IMR-90 (cell line): ENCODE measurements around the gene ZNRD2. TPM values are rescaled to one million over a fixed set of nuclear protein-coding genes. Genes with fewer than 3 reads are reported as not detected.

Experiments
- ATAC-seq: fragments of 200-7000 bp; cut with Tn5 transposase; 2 replicates; pipeline ENCODE4 v1.9.1; 2020; ENCODE audit warnings: low read depth, mild to moderate bottlenecking, moderate library complexity
- BruUV-seq: library from RNA; stranded (reverse); fragments of 400-500 nt; replicated peaks from 2 replicates; lab custom pipeline; 2021; lab: Mats Ljungman, UMichigan
- CTCF ChIA-PET: fragments of 300-600 bp; formaldehyde crosslinking; extraction: SDS; loops from one replicate; lab custom pipeline; 2021; ENCODE audit warnings: antibody characterized with exemption; lab: Yijun Ruan, JAX
- POLR2A ChIA-PET: fragments of 300-600 bp; sonication (Branson Sonifier 250); formaldehyde crosslinking; loops from one replicate; lab custom pipeline; 2022; ENCODE audit warnings: antibody characterized with exemption; ENCODE audit not compliant: unreplicated experiment; lab: Charles Lee
- DNase-seq: peaks from one replicate; pipeline ENCODE4 v3.0.0; 2013
- H2AFZ ChIP-seq: replicated peaks from 2 replicates; pipeline ENCODE3; 2013; ENCODE audit warnings: low read length, mild to moderate bottlenecking; ENCODE audit not compliant: poor library complexity
- H2AK5ac ChIP-seq: 2 replicates; pipeline ENCODE4 v1.6.1; 2013; ENCODE audit warnings: low read depth, low read length, inconsistent platforms
- H2AK9ac ChIP-seq: replicated peaks from 2 replicates; pipeline ENCODE3; 2013; ENCODE audit warnings: mild to moderate bottlenecking, low read depth, low read length, moderate library complexity; ENCODE audit not compliant: poor library complexity
- H2BK120ac ChIP-seq: 2 replicates; pipeline ENCODE4 v1.6.1; 2013; ENCODE audit warnings: low read depth, low read length, inconsistent platforms
- H2BK15ac ChIP-seq: 3 replicates; pipeline ENCODE4 v1.6.1; 2013; ENCODE audit warnings: low read depth, low read length, inconsistent platforms
- H2BK20ac ChIP-seq: 2 replicates; pipeline ENCODE4 v1.6.1; 2013; ENCODE audit warnings: low read depth, mild to moderate bottlenecking, inconsistent platforms, low read length, moderate library complexity
- H2BK5ac ChIP-seq: 2 replicates; pipeline ENCODE4 v1.6.1; 2013; ENCODE audit warnings: mild to moderate bottlenecking, low read depth, low read length, inconsistent platforms; ENCODE audit not compliant: poor library complexity, severe bottlenecking
- H3K14ac ChIP-seq: replicated peaks from 2 replicates; pipeline ENCODE4 v1.6.1; 2013; ENCODE audit warnings: low read depth, low read length, inconsistent platforms
- H3K18ac ChIP-seq: 2 replicates; pipeline ENCODE4 v1.6.1; 2013; ENCODE audit warnings: low read depth, low read length, control low read depth
- H3K23ac ChIP-seq: 2 replicates; pipeline ENCODE4 v1.6.1; 2013; ENCODE audit warnings: low read depth, low read length, inconsistent platforms
- H3K27ac ChIP-seq: 2 replicates; pipeline ENCODE4 v1.5.1; 2013; ENCODE audit warnings: mild to moderate bottlenecking, control low read depth, low read length; ENCODE audit not compliant: insufficient read depth
- H3K27me3 ChIP-seq: 2 replicates; pipeline ENCODE4 v1.6.1; 2013; ENCODE audit warnings: low read length; ENCODE audit not compliant: control insufficient read depth, insufficient read depth
- H3K36me3 ChIP-seq: 2 replicates; pipeline ENCODE4 v1.6.1; 2013; ENCODE audit warnings: low read length, mixed read lengths; ENCODE audit not compliant: control insufficient read depth, insufficient read depth
- H3K4ac ChIP-seq: 2 replicates; pipeline ENCODE4 v1.6.1; 2013; ENCODE audit warnings: low read depth, low read length, inconsistent platforms
- H3K4me1 ChIP-seq: 2 replicates; pipeline ENCODE4 v1.6.1; 2013; ENCODE audit warnings: low read length, mixed read lengths; ENCODE audit not compliant: control insufficient read depth, insufficient read depth
- H3K4me2 ChIP-seq: 2 replicates; pipeline ENCODE4 v1.6.1; 2013; ENCODE audit warnings: low read depth, mild to moderate bottlenecking, control low read depth, low read length, moderate library complexity
- H3K4me3 ChIP-seq: 2 replicates; pipeline ENCODE4 v1.5.1; 2013; ENCODE audit warnings: low read depth, mild to moderate bottlenecking, control low read depth, low read length, moderate library complexity; ENCODE audit not compliant: insufficient read depth
- H3K56ac ChIP-seq: 2 replicates; pipeline ENCODE4 v1.6.1; 2013; ENCODE audit warnings: low read length, inconsistent platforms; ENCODE audit not compliant: insufficient read depth; ENCODE audit errors: extremely low read depth
- H3K79me1 ChIP-seq, 2 experiments: 2 replicates each; pipeline ENCODE4 v1.6.1; 2013; ENCODE audit warnings: low read length in 2 of 2, inconsistent platforms in 1 of 2, low read depth in 1 of 2
- H3K9ac ChIP-seq: 2 replicates; pipeline ENCODE4 v1.6.1; 2013; ENCODE audit warnings: low read depth, low read length, control low read depth
- H3K9me1 ChIP-seq: 2 replicates; pipeline ENCODE4 v1.6.1; 2013; ENCODE audit warnings: low read length, inconsistent platforms; ENCODE audit not compliant: insufficient read depth
- H3K9me3 ChIP-seq: 2 replicates; pipeline ENCODE4 v1.6.1; 2013; ENCODE audit warnings: low read length; ENCODE audit not compliant: control insufficient read depth, insufficient read depth
- H4K20me1 ChIP-seq: 2 replicates; pipeline ENCODE4 v1.6.1; 2013; ENCODE audit warnings: low read length, inconsistent platforms; ENCODE audit not compliant: insufficient read depth
- H4K5ac ChIP-seq: 2 replicates; pipeline ENCODE4 v1.6.1; 2013; ENCODE audit warnings: mild to moderate bottlenecking, low read depth, low read length, control low read depth
- H4K8ac ChIP-seq, 2 experiments: 2 replicates each; pipeline ENCODE4 v1.6.1; 2013; ENCODE audit warnings: low read depth in 2 of 2, low read length in 2 of 2, control low read depth in 1 of 2, inconsistent platforms in 1 of 2
- H4K91ac ChIP-seq: 2 replicates; pipeline ENCODE4 v1.6.1; 2013; ENCODE audit warnings: low read depth, low read length, inconsistent platforms; ENCODE audit not compliant: insufficient read depth
- CEBPB ChIP-seq: IDR thresholded peaks from 2 replicates; pipeline ENCODE4 v1.6.1; 2012; ENCODE audit warnings: low read depth, low read length, improper control_type of control experiment
- CHD1 ChIP-seq: IDR thresholded peaks from 2 replicates; pipeline ENCODE4 v1.6.1; 2012; ENCODE audit warnings: low read depth, low read length, improper control_type of control experiment
- MXI1 ChIP-seq: IDR thresholded peaks from 2 replicates; pipeline ENCODE4 v1.6.1; 2012; ENCODE audit warnings: low read depth, mild to moderate bottlenecking, low read length, moderate library complexity, borderline replicate concordance
- RAD21 ChIP-seq: IDR thresholded peaks from 2 replicates; pipeline ENCODE4 v1.6.1; 2012; ENCODE audit warnings: low read length, improper control_type of control experiment
- RCOR1 ChIP-seq: IDR thresholded peaks from 2 replicates; pipeline ENCODE4 v1.6.1; 2012; ENCODE audit warnings: mild to moderate bottlenecking, low read length, improper control_type of control experiment; ENCODE audit not compliant: insufficient replicate concordance
- USF2 ChIP-seq: fragments of 150-350 bp; IDR thresholded peaks from 2 replicates; pipeline ENCODE4 v1.6.1; 2017; ENCODE audit warnings: mild to moderate bottlenecking, antibody characterized with exemption, low read length, low read depth
- WGBS, 2 experiments: methylation state at CpG; one replicate each; pipeline versions ENCODE4 v1.1.5 to v1.1.7; 2013; ENCODE audit warnings: missing lambda C conversion rate in 2 of 2; ENCODE audit not compliant: insufficient read length in 1 of 2; ENCODE audit errors: extremely low coverage in 2 of 2; 5-methylcytosine and 5-hydroxymethylcytosine counted together
- dilution Hi-C: fragments of 300-500 bp; cut with HindIII; formaldehyde crosslinking; loops from one replicate; pipeline ENCODE4 v1.14.3; 2018; ENCODE audit warnings: low sequenced_read_pairs; ENCODE audit not compliant: unreplicated experiment
- in situ Hi-C: fragments of 300-500 bp; cut with MboI; formaldehyde crosslinking; loops from 3 replicates; pipeline ENCODE4 v1.14.3; 2019; ENCODE audit warnings: low sequenced_read_pairs, inconsistent platforms, mixed read lengths
- intact Hi-C: fragments of 100-400 bp; cut with micrococcal nuclease; formaldehyde crosslinking; loops from 2 replicates; pipeline ENCODE4 v1.10.0; 2022
- microRNA-seq, 2 experiments: library from miRNA; stranded (forward) in 1 of 2; unstranded in 1 of 2; fragments of 10-50 nt in 1 of 2; fragments of <30 nt in 1 of 2; gene quantifications in 1 of 2; microRNA quantifications in 1 of 2; one replicate each; pipeline versions ENCODE3 to v1.1.0; 2013 to 2020; ENCODE audit not compliant: insufficient read depth in 1 of 2, insufficient read length in 1 of 2, unreplicated experiment in 1 of 2
- polyA plus RNA-seq, 3 experiments: library from polyadenylated mRNA; depleted of rRNA; stranded (reverse); fragments of >200 nt; gene quantifications; 2 replicates each; pipeline ENCODE4 v1.2.3, GENCODE V29; 2012; ENCODE audit warnings: low replicate concordance in 1 of 3
- small RNA-seq, 5 experiments: library from RNA; depleted of rRNA; stranded (forward); fragments of <200 nt; gene quantifications; one replicate each; pipeline ENCODE3, GENCODE V24; 2012
- total RNA-seq: library from RNA; depleted of rRNA; stranded (reverse); fragments of >200 nt; gene quantifications from 2 replicates; pipeline ENCODE4 v1.2.3, GENCODE V29; 2012; rRNA removed
- TF ChIP-seq, protein P1 (sequence below): fragments of 150-350 bp; IDR thresholded peaks from 2 replicates; pipeline ENCODE4 v1.6.1; 2016; ENCODE audit warnings: low read depth, mild to moderate bottlenecking, low read length, moderate library complexity, borderline replicate concordance

The ZNRD2 gene
- total and polyA plus RNA-seq, 2 of the 4 experiments (the other 2 are of a cell fraction): 75.6 to 90.3 TPM

GRCh38 chr11:65621460-65621859, 51.2 kb downstream of the ZNRD2 start:
- Histone ChIP-seq H3K4ac (no peak overlapping the region), H2AK5ac (no peak overlapping the region), H3K4me3 (no peak overlapping the region), H3K9ac (no peak overlapping the region), H3K9me1 (no peaks in the 10 kb centered on the region), H3K4me1 (peaks cover 3% of the 10 kb centered on the region; the same call in 1 of the 2 replicates), H2AK9ac (no peak overlapping the region), H4K91ac (no peak overlapping the region), H3K27ac (no peak overlapping the region), H4K20me1 (peaks cover 17% of the 10 kb centered on the region; the same call in 1 of the 2 replicates), H3K36me3 (peaks cover 75% of the 10 kb centered on the region), H4K8ac (no peak overlapping the region), H3K56ac (no peak overlapping the region), H3K4me2 (no peak overlapping the region), H2AFZ (no peak overlapping the region), H4K5ac (no peak overlapping the region), H2BK20ac (no peak overlapping the region), H2BK15ac (no peak overlapping the region), H3K27me3 (no peaks in the 10 kb centered on the region), H3K14ac (no peak overlapping the region), H2BK5ac (no peak overlapping the region), H3K9me3 (no peaks in the 10 kb centered on the region), H2BK120ac (no peak overlapping the region), H3K18ac (no peak overlapping the region), H3K79me1 (peaks cover 17 to 34% of the 10 kb centered on the region in 2 experiments), H3K23ac (no peak overlapping the region)
- POLR2A ChIA-PET: interaction anchor here (0.5 kb wide), 1 partner anchor 15 kb away, joined by 8 read pairs; no protein-coding TSS in a partner anchor
- TF ChIP-seq RCOR1 (no peak), RAD21 (no peak), CHD1 (no peak), MXI1 (no peak), CEBPB (no peak), USF2 (no peak)
- TF ChIP-seq, protein P1, sequence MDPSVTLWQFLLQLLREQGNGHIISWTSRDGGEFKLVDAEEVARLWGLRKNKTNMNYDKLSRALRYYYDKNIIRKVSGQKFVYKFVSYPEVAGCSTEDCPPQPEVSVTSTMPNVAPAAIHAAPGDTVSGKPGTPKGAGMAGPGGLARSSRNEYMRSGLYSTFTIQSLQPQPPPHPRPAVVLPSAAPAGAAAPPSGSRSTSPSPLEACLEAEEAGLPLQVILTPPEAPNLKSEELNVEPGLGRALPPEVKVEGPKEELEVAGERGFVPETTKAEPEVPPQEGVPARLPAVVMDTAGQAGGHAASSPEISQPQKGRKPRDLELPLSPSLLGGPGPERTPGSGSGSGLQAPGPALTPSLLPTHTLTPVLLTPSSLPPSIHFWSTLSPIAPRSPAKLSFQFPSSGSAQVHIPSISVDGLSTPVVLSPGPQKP: no peak
- CTCF ChIA-PET: no interaction called here
- BruUV-seq: no TSS peak
- intact Hi-C loops (no loop called here), dilution Hi-C loops (no loop called here), in situ Hi-C loops (no loop called here)
- no peak for DNase-seq
- ATAC-seq: no peak
- 97% methylated on average over 5 of the region's 14 CpGs; no CpG with 5 or more reads in 1 of the 2 experiments for WGBS, 2 experiments

Small RNAs within 50 kb of the gene (microRNA-seq; reads per million reads assigned to microRNA genes)
- not detected for gene AP001362.1 (ENCODE audit: insufficient read depth, insufficient read length)

Small RNAs within 50 kb of the gene (small RNA-seq; reads per million reads assigned to genes)
- gene AP001362.1: 0 reads per million in 5 experiments

Other genes with a start within 250 kb of the ZNRD2 start
- 37.2 and 42.8 TPM in 2 replicates for gene DPF2, start 236.6 kb upstream of the ZNRD2 start, total RNA-seq
- 54.3 and 62.5 TPM in 2 replicates for gene DPF2, start 236.6 kb upstream of the ZNRD2 start, polyA plus RNA-seq (2012; rRNA removed)
- gene TIGD3, start 215.7 kb upstream of the ZNRD2 start, total RNA-seq: 0.28 TPM in 1 of 2 replicates, not detected in the other
- 0.12 TPM in 1 of 2 replicates, not detected in the other for gene TIGD3, start 215.7 kb upstream of the ZNRD2 start, polyA plus RNA-seq (2012; rRNA removed)
- gene SLC25A45, start 187.8 kb upstream of the ZNRD2 start, total RNA-seq: 0.56 and 0.72 TPM in 2 replicates
- 1.2 and 1.3 TPM in 2 replicates for gene SLC25A45, start 187.8 kb upstream of the ZNRD2 start, polyA plus RNA-seq (2012; rRNA removed)
- gene FRMD8, start 183.8 kb upstream of the ZNRD2 start, total RNA-seq: 10.8 and 11.3 TPM in 2 replicates
- gene FRMD8, start 183.8 kb upstream of the ZNRD2 start, polyA plus RNA-seq (2012; rRNA removed): 19.8 and 22.5 TPM in 2 replicates
- 30.1 and 38.0 TPM in 2 replicates for gene NEAT1, start 147.7 kb upstream of the ZNRD2 start, total RNA-seq
- gene NEAT1, start 147.7 kb upstream of the ZNRD2 start, polyA plus RNA-seq (2012; rRNA removed): 56.3 and 114 TPM in 2 replicates
- gene MALAT1, start 71.4 kb upstream of the ZNRD2 start, total RNA-seq: 3,569 and 5,244 TPM in 2 replicates
- gene MALAT1, start 71.4 kb upstream of the ZNRD2 start, polyA plus RNA-seq (2012; rRNA removed): 430 and 636 TPM in 2 replicates
- 95.8 and 96.4 TPM in 2 replicates for gene SCYL1, start 45.4 kb upstream of the ZNRD2 start, total RNA-seq
- gene SCYL1, start 45.4 kb upstream of the ZNRD2 start, polyA plus RNA-seq (2012; rRNA removed): 150 and 172 TPM in 2 replicates
- gene LTBP3, start 12.1 kb upstream of the ZNRD2 start, total RNA-seq: 6.6 and 8.3 TPM in 2 replicates
- 145 and 216 TPM in 2 replicates for gene LTBP3, start 12.1 kb upstream of the ZNRD2 start, polyA plus RNA-seq (2012; rRNA removed)
- 12.0 and 14.2 TPM in 2 replicates for gene FAM89B, start 2.1 kb downstream of the ZNRD2 start, total RNA-seq
- 65.5 and 86.6 TPM in 2 replicates for gene FAM89B, start 2.1 kb downstream of the ZNRD2 start, polyA plus RNA-seq (2012; rRNA removed)
- gene EHBP1L1, start 5.6 kb downstream of the ZNRD2 start, total RNA-seq: 10.0 and 13.3 TPM in 2 replicates
- gene EHBP1L1, start 5.6 kb downstream of the ZNRD2 start, polyA plus RNA-seq (2012; rRNA removed): 27.4 and 29.0 TPM in 2 replicates
- gene KCNK7, start 25.3 kb downstream of the ZNRD2 start, total RNA-seq: not detected in 2 replicates
- 0.09 and 0.34 TPM in 2 replicates for gene KCNK7, start 25.3 kb downstream of the ZNRD2 start, polyA plus RNA-seq (2012; rRNA removed)
- 16.7 and 17.7 TPM in 2 replicates for gene MAP3K11, start 43.7 kb downstream of the ZNRD2 start, total RNA-seq
- 37.5 and 52.0 TPM in 2 replicates for gene MAP3K11, start 43.7 kb downstream of the ZNRD2 start, polyA plus RNA-seq (2012; rRNA removed)
- gene PCNX3, start 45.3 kb downstream of the ZNRD2 start, total RNA-seq: 5.6 and 5.8 TPM in 2 replicates
- 33.2 and 40.4 TPM in 2 replicates for gene PCNX3, start 45.3 kb downstream of the ZNRD2 start, polyA plus RNA-seq (2012; rRNA removed)
- 10.6 and 11.4 TPM in 2 replicates for gene SIPA1, start 67.6 kb downstream of the ZNRD2 start, total RNA-seq
- gene SIPA1, start 67.6 kb downstream of the ZNRD2 start, polyA plus RNA-seq (2012; rRNA removed): 39.7 and 44.3 TPM in 2 replicates
- 8.6 and 8.9 TPM in 2 replicates for gene RELA, start 92.4 kb downstream of the ZNRD2 start, total RNA-seq
- gene RELA, start 92.4 kb downstream of the ZNRD2 start, polyA plus RNA-seq (2012; rRNA removed): 51.0 and 53.0 TPM in 2 replicates
- 28.6 and 33.3 TPM in 2 replicates for gene KAT5, start 141.8 kb downstream of the ZNRD2 start, total RNA-seq
- gene KAT5, start 141.8 kb downstream of the ZNRD2 start, polyA plus RNA-seq (2012; rRNA removed): 34.2 and 41.1 TPM in 2 replicates
- gene RNASEH2C, start 150.3 kb downstream of the ZNRD2 start, total RNA-seq: 40.0 and 69.4 TPM in 2 replicates
- gene RNASEH2C, start 150.3 kb downstream of the ZNRD2 start, polyA plus RNA-seq (2012; rRNA removed): 34.8 and 46.3 TPM in 2 replicates
- 2.2 and 2.5 TPM in 2 replicates for gene AP5B1, start 210.5 kb downstream of the ZNRD2 start, total RNA-seq
- gene AP5B1, start 210.5 kb downstream of the ZNRD2 start, polyA plus RNA-seq (2012; rRNA removed): 5.0 and 6.0 TPM in 2 replicates
- not detected in 2 replicates for gene OVOL1, start 216.6 kb downstream of the ZNRD2 start, total RNA-seq
- not detected in 2 replicates for gene OVOL1, start 216.6 kb downstream of the ZNRD2 start, polyA plus RNA-seq (2012; rRNA removed)